HCT116 (cell line): ENCODE data around the gene INKA1.

Experiments used
- ATF3 ChIP-seq: IDR thresholded peaks from 2 replicates; pipeline ENCODE4 v1.6.1; 2012
- CTCF ChIP-seq, 3 experiments: fragments of 200-600 bp in 1 of 3; sonication (generic) in 1 of 3; IDR thresholded peaks in 2 of 3; conservative IDR thresholded peaks in 1 of 3; 2 replicates each; pipeline ENCODE4 v1.5.1; 2012 to 2017; ENCODE audit warnings: low read depth in 2 of 3, low read length in 2 of 3, antibody characterized with exemption in 1 of 3, borderline replicate concordance in 1 of 3, control low read depth in 1 of 3, mild to moderate bottlenecking in 1 of 3, mixed read lengths in 1 of 3, mixed run types in 1 of 3, moderate library complexity in 1 of 3; ENCODE audit not compliant: insufficient read depth in 1 of 3
- EZH2 ChIP-seq: fragments of 200-600 bp; sonication (generic); IDR thresholded peaks from 2 replicates; pipeline ENCODE4 v1.6.1; 2017; ENCODE audit warnings: antibody characterized with exemption, mixed run types
- EZH2phosphoT487 ChIP-seq: fragments of 200-600 bp; IDR thresholded peaks from 2 replicates; pipeline ENCODE4 v1.6.1; 2018; ENCODE audit warnings: antibody characterized with exemption, borderline replicate concordance
- FOSL1 ChIP-seq: IDR thresholded peaks from 2 replicates; pipeline ENCODE4 v1.6.1; 2012; ENCODE audit warnings: low read depth
- POLR2A ChIP-seq: IDR thresholded peaks from 2 replicates; pipeline ENCODE4 v1.7.0; 2011; ENCODE audit warnings: borderline replicate concordance; ENCODE audit not compliant: insufficient read depth, insufficient read length; ENCODE audit errors: extremely low read depth
- RAD21 ChIP-seq: IDR thresholded peaks from 2 replicates; pipeline ENCODE4 v1.6.1; 2012; ENCODE audit warnings: low read depth, mild to moderate bottlenecking
- SIN3A ChIP-seq: IDR thresholded peaks from 2 replicates; pipeline ENCODE4 v1.6.1; 2012; ENCODE audit warnings: low read depth
- SP1 ChIP-seq: IDR thresholded peaks from 2 replicates; pipeline ENCODE4 v1.6.1; 2012; ENCODE audit warnings: low read depth
- TF ChIP-seq, protein P1 (sequence below): IDR thresholded peaks from 2 replicates; pipeline ENCODE4 v1.6.1; 2012

- TF ChIP-seq POLR2A: no peak
- TF ChIP-seq EZH2: no peak
- TF ChIP-seq ATF3: no peak
- TF ChIP-seq, protein P1, sequence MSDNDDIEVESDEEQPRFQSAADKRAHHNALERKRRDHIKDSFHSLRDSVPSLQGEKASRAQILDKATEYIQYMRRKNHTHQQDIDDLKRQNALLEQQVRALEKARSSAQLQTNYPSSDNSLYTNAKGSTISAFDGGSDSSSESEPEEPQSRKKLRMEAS: no peak
- no peak for TF ChIP-seq CTCF (IDR thresholded peaks at IDR 0.05 in 2 of 3, conservative IDR thresholded peaks at IDR 0.05 in 1 of 3; ENCODE audit: borderline replicate concordance in 1 of 3, insufficient read depth in 1 of 3, low read depth in 2 of 3, low read length in 2 of 3)
- no peak for TF ChIP-seq FOSL1
- no peak for TF ChIP-seq SP1
- no peak for TF ChIP-seq EZH2phosphoT487
- TF ChIP-seq RAD21: no peak
- TF ChIP-seq SIN3A: no peak
These were observed 4.0 kb upstream of the INKA1 start for GRCh38 chr3:49799105-49799504.
